Measurements from ENCODE around the gene AGL.

DNA sequence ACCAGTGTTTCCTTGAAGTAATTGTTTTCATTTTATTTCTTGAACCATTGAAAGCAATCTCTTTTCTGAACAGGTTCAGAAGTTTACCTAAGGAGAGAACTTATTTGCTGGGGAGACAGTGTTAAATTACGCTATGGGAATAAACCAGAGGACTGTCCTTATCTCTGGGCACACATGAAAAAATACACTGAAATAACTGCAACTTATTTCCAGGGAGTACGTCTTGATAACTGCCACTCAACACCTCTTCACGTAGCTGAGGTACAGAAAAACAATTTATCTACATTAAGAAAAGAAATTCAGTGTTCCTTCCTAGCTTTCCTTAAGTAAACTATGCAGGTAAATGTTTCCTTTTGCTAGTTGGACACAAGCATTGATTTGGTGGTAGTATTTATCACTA is 27.4 kb downstream of the AGL start:
- TF ChIP-seq, protein P1, sequence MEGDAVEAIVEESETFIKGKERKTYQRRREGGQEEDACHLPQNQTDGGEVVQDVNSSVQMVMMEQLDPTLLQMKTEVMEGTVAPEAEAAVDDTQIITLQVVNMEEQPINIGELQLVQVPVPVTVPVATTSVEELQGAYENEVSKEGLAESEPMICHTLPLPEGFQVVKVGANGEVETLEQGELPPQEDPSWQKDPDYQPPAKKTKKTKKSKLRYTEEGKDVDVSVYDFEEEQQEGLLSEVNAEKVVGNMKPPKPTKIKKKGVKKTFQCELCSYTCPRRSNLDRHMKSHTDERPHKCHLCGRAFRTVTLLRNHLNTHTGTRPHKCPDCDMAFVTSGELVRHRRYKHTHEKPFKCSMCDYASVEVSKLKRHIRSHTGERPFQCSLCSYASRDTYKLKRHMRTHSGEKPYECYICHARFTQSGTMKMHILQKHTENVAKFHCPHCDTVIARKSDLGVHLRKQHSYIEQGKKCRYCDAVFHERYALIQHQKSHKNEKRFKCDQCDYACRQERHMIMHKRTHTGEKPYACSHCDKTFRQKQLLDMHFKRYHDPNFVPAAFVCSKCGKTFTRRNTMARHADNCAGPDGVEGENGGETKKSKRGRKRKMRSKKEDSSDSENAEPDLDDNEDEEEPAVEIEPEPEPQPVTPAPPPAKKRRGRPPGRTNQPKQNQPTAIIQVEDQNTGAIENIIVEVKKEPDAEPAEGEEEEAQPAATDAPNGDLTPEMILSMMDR (IDR thresholded peaks at IDR 0.05): no peak
- TF ChIP-seq POLR2A (IDR thresholded peaks at IDR 0.05): no peak
